CD4-positive, CD25-positive, alpha-beta regulatory T cell (primary cell): ENCODE measurements around the gene SNX33. TPM values are rescaled to one million over a fixed set of nuclear protein-coding genes. Genes with fewer than 3 reads are reported as not detected.
"Not testable (repeated sequence)": the region's sequence is repeated elsewhere in the genome, so short reads cannot be mapped to it uniquely, and the experiment has no call there.

Source experiments
- ATAC-seq, 2 donors: fragments of 150-1000 bp; cut with Tn5 transposase; one replicate each; pipeline ENCODE4 v1.10.0; 2021; ENCODE audit warnings: low read depth in 2 of 2, moderate number of reproducible peaks in 2 of 2, moderate library complexity in 1 of 2
- DNase-seq, 3 donors: peaks; one replicate each; pipeline versions ENCODE4 v3.0.0 to v3.0.0-alpha.2; 2012 to 2022; ENCODE audit warnings: mixed read lengths in 1 of 3
- H3K27ac ChIP-seq: one replicate; pipeline ENCODE4 v1.7.0; 2013; ENCODE audit warnings: mild to moderate bottlenecking, low read length; ENCODE audit not compliant: insufficient read depth, poor library complexity, severe bottlenecking
- H3K27me3 ChIP-seq: one replicate; pipeline ENCODE4 v1.7.0; 2013; ENCODE audit warnings: low read length; ENCODE audit not compliant: control insufficient read depth, insufficient read depth
- H3K36me3 ChIP-seq: one replicate; pipeline ENCODE4 v1.7.0; 2013; ENCODE audit warnings: mild to moderate bottlenecking, low read length, moderate library complexity; ENCODE audit not compliant: control insufficient read depth, insufficient read depth
- H3K4me1 ChIP-seq: 2 replicates; pipeline ENCODE4 v1.7.0; 2013; ENCODE audit warnings: mild to moderate bottlenecking, low read length; ENCODE audit not compliant: insufficient read depth, control insufficient read depth, poor library complexity, severe bottlenecking
- H3K4me3 ChIP-seq: one replicate; pipeline ENCODE4 v1.7.0; 2013; ENCODE audit warnings: low read depth, mild to moderate bottlenecking, low read length, moderate library complexity
- H3K9me3 ChIP-seq, 2 experiments: 1 replicate in 1 of 2; 2 replicates in 1 of 2; pipeline ENCODE4 v1.7.0; 2013; ENCODE audit warnings: low read length in 2 of 2, mild to moderate bottlenecking in 1 of 2, moderate library complexity in 1 of 2; ENCODE audit not compliant: control insufficient read depth in 2 of 2
- H3K27ac Mint-ChIP-seq, 3 donors: one replicate each; pipeline ENCODE4 v1.8.0; 2020 to 2022; ENCODE audit warnings: mild to moderate bottlenecking in 3 of 3, mixed read lengths in 3 of 3, moderate library complexity in 2 of 3
- H3K27me3 Mint-ChIP-seq: one replicate; pipeline ENCODE4 v1.8.0; 2022; ENCODE audit warnings: mild to moderate bottlenecking, mixed read lengths
- H3K36me3 Mint-ChIP-seq: one replicate; pipeline ENCODE4 v1.8.0; 2020; ENCODE audit warnings: mixed read lengths
- H3K4me1 Mint-ChIP-seq, 4 donors: one replicate each; pipeline ENCODE4 v1.8.0; 2020 to 2022; ENCODE audit warnings: mixed read lengths in 4 of 4, mild to moderate bottlenecking in 1 of 4
- H3K4me3 Mint-ChIP-seq, 4 donors: one replicate each; pipeline ENCODE4 v1.8.0; 2020 to 2022; ENCODE audit warnings: mild to moderate bottlenecking in 4 of 4, mixed read lengths in 4 of 4, moderate library complexity in 3 of 4
- H3K9me3 Mint-ChIP-seq, 7 donors: one replicate each; pipeline ENCODE4 v1.8.0; 2020 to 2022; ENCODE audit warnings: mixed read lengths in 7 of 7, mild to moderate bottlenecking in 3 of 7, moderate library complexity in 2 of 7
- polyA plus RNA-seq, 4 donors: library from polyadenylated mRNA; unstranded; fragments of 300-500 nt; fragmentation: Illumina TruSeq; gene quantifications; one replicate each; pipeline ENCODE4 v1.2.3, GENCODE V29; 2021
- total RNA-seq: library from RNA; stranded (reverse); gene quantifications from one replicate; pipeline ENCODE4 v1.2.3, GENCODE V29; 2022

Gene SNX33
- total and polyA plus RNA-seq, 5 donors from 2014 or later, result 0.03 to 2.1 (median 0.78) TPM

DNA sequence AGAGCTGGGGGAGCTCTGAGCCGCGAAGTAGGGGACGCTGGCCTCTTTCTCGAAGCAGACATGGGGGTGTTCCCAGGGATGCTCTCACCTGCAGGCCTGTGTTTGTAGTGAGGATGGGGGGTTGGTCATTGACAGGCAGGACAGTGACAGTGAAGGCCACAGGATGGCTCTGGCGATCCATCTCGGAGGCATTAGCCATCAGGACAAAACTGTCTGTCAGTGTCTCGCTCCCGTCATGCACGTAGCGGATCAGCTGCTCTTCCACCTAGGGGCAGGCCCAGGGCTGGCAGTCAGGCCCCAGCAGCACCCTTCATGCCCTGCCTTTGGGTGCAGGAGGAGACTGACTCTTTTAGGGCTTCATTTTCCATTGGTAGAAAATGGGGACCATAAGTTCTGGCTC, 36.9 kb downstream of the SNX33 start:
- Histone ChIP-seq H3K27me3 (no peaks in the 10 kb centered on the region), H3K4me3 (no peak overlapping the region), H3K27ac (no peak overlapping the region), H3K9me3 (no peaks in the 10 kb centered on the region), H3K36me3 (no peaks in the 10 kb centered on the region), H3K4me1 (peaks cover 4% of the 10 kb centered on the region)
- H3K27ac Mint-ChIP-seq, result peak overlapping the region in 1 of 3 donors; percentile 26
- H3K4me3 Mint-ChIP-seq, result no peak overlapping the region
- H3K27me3 Mint-ChIP-seq, result peaks cover 9% of the 10 kb centered on the region
- peaks cover 0 to 7% (median 3%) of the 10 kb centered on the region in 4 donors for H3K4me1 Mint-ChIP-seq
- no peaks in the 10 kb centered on the region for H3K9me3 Mint-ChIP-seq
- no peaks in the 10 kb centered on the region for H3K36me3 Mint-ChIP-seq
- DNase-seq, result no peak
- ATAC-seq, result no peak

- no peak for DNase-seq
- no peaks in the 10 kb centered on the region for H3K9me3 ChIP-seq
- no peak overlapping the region for H3K27ac ChIP-seq
- peaks cover 0 to 7% (median 3%) of the 10 kb centered on the region in 4 donors for H3K4me1 Mint-ChIP-seq
- H3K9me3 Mint-ChIP-seq, result no peaks in the 10 kb centered on the region
- no peaks in the 10 kb centered on the region for H3K36me3 Mint-ChIP-seq
- peaks cover 5% of the 10 kb centered on the region for H3K27me3 Mint-ChIP-seq
- no peaks in the 10 kb centered on the region for H3K36me3 ChIP-seq
- no peak overlapping the region for H3K4me3 Mint-ChIP-seq
- no peak for ATAC-seq
- no peak overlapping the region for H3K4me3 ChIP-seq
- H3K27me3 ChIP-seq, result no peaks in the 10 kb centered on the region
- peaks cover 4% of the 10 kb centered on the region for H3K4me1 ChIP-seq
- H3K27ac Mint-ChIP-seq, result no peak overlapping the region
Measured at GRCh38 chr15:75685195-75685594, 37.5 kb downstream of the SNX33 start.

DNA sequence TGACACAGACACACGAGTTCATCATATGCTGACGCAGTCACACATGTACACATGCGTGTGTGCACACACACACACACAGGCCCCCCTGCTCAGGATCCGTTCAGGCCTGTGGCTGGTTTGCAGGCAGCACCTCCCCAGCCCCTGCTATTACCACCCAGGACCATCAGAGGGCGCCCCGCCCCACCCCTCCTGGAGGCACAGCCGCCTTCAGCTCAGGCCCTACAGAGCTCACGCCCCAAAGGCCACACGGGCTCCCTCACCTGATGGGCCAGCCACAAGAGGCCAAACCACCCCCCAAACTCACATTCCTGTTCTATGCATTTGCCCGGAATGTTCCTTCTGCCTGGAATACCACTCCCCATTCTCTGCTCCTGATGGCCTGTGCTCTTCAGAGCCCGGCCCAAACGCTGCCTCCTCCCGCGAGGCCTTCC, 38.5 kb downstream of the SNX33 start:
- ATAC-seq, result peak; percentile 65 to 71
- H3K27me3 Mint-ChIP-seq, H3K36me3 Mint-ChIP-seq, H3K27me3 ChIP-seq, H3K4me1 Mint-ChIP-seq, H3K4me1 ChIP-seq, H3K36me3 ChIP-seq, H3K27ac Mint-ChIP-seq, H3K4me3 ChIP-seq, H3K4me3 Mint-ChIP-seq, H3K27ac ChIP-seq, H3K9me3 ChIP-seq, H3K9me3 Mint-ChIP-seq: not testable (repeated sequence)
- DNase-seq, result peak; percentile 58 to 70 (median 70)

DNA sequence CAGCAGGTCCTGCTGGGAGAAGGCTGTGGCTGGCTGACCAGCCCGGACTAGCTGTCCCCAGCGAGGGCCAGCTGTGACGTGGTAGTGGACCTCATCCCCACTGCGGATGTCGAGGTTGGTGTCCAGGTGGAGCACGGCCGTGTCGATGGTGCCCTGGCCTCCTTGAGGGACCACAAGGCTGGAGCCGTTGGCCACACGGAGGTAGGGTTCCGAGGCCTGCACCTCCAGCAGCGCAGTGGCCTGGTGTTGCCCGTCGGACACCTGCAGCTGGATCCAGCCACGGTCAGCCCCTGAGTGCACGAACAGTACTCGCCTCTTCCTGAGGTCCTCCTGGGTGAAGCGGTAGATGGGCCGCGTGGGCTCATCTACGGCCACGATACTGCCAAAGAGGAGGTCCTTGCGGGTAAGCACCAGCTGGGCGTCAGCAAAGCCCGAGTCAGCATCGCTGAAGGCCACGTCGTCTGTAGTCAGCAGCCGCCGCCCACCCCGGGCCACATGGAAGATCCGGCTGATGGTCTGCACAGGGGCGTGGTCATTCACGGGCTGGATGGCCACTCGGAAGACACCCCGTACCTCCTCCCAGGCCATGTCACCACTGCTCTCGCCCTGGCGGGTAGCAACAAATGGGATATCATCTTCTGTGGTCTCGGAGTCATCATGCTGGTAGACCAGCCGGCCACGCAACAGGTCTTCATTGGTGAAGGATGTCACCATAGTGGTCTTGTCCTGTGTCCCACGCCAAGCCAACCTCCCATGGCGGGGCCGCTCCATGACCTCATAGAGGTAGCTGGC, 40.0 kb downstream of the SNX33 start:
- peaks cover 0 to 7% (median 3%) of the 10 kb centered on the region in 4 donors for H3K4me1 Mint-ChIP-seq
- DNase-seq (no peak), ATAC-seq (no peak)
- H3K27ac Mint-ChIP-seq, result peak overlapping the region in 1 of 3 donors; percentile 23
- no peak overlapping the region for H3K4me3 Mint-ChIP-seq
- Histone ChIP-seq H3K4me3 (no peak overlapping the region), H3K27me3 (no peaks in the 10 kb centered on the region), H3K9me3 (no peaks in the 10 kb centered on the region), H3K27ac (no peak overlapping the region), H3K4me1 (peaks cover 4% of the 10 kb centered on the region), H3K36me3 (no peaks in the 10 kb centered on the region)
- H3K27me3 Mint-ChIP-seq, result peaks cover 9% of the 10 kb centered on the region
- H3K36me3 Mint-ChIP-seq, result peaks cover 4% of the 10 kb centered on the region
- H3K9me3 Mint-ChIP-seq, result no peaks in the 10 kb centered on the region

GRCh38 chr15:75688278-75688557, 40.5 kb downstream of the SNX33 start:
- Histone ChIP-seq H3K4me3 (no peak overlapping the region), H3K36me3 (no peaks in the 10 kb centered on the region), H3K27ac (no peak overlapping the region), H3K27me3 (no peaks in the 10 kb centered on the region), H3K9me3 (no peaks in the 10 kb centered on the region), H3K4me1 (peaks cover 4% of the 10 kb centered on the region)
- Mint-ChIP-seq H3K9me3 (no peaks in the 10 kb centered on the region), H3K27me3 (peaks cover 9% of the 10 kb centered on the region), H3K4me1 (peaks cover 0 to 7% (median 3%) of the 10 kb centered on the region in 4 donors), H3K36me3 (peaks cover 4% of the 10 kb centered on the region), H3K27ac (peak overlapping the region in 1 of 3 donors; percentile 23), H3K4me3 (no peak overlapping the region)
- DNase-seq (no peak), ATAC-seq (no peak)

GRCh38 chr15:75688831-75689230, 41.1 kb downstream of the SNX33 start:
- ATAC-seq, result no peak

DNA sequence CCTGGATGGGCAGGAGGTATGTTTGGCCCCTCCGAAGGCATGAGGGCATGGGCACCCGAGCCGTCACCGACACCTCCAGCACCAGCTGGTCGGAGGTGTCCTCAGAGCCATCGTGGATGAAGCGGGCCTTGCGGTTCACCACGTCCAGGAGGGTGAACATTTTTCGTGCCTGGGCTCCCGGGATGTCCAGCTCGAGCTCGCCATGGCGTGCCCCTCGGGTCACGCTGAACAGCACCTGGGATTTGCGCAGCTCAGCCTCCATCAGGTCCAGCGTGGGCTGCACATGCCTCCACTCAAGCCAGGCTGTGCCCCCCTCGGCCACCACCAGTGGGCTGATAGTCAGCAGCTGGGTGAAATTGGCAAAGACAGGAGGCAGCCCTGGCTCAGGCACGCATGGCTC, 41.7 kb downstream of the SNX33 start:
- not testable (repeated sequence) for H3K36me3 Mint-ChIP-seq, H3K4me3 ChIP-seq, H3K36me3 ChIP-seq, H3K4me3 Mint-ChIP-seq, ATAC-seq, H3K27ac ChIP-seq, DNase-seq, H3K4me1 Mint-ChIP-seq, H3K9me3 Mint-ChIP-seq, H3K9me3 ChIP-seq, H3K27me3 ChIP-seq, H3K4me1 ChIP-seq, H3K27ac Mint-ChIP-seq, H3K27me3 Mint-ChIP-seq

More at GRCh38 chr15:75688831-75689230, 41.1 kb downstream of the SNX33 start:
- no peak for DNase-seq
- H3K27ac Mint-ChIP-seq, result no peak overlapping the region
- H3K27me3 ChIP-seq, result no peaks in the 10 kb centered on the region
- H3K4me3 ChIP-seq, result no peak overlapping the region
- no peaks in the 10 kb centered on the region for H3K9me3 Mint-ChIP-seq
- H3K27ac ChIP-seq, result no peak overlapping the region
- peaks cover 0 to 6% (median 3%) of the 10 kb centered on the region in 4 donors for H3K4me1 Mint-ChIP-seq
- no peak overlapping the region for H3K4me3 Mint-ChIP-seq
- peaks cover 4% of the 10 kb centered on the region for H3K36me3 Mint-ChIP-seq
- peaks cover under 1% of the 10 kb centered on the region for H3K4me1 ChIP-seq
- H3K9me3 ChIP-seq, result no peaks in the 10 kb centered on the region
- peaks cover 9% of the 10 kb centered on the region for H3K27me3 Mint-ChIP-seq
- no peaks in the 10 kb centered on the region for H3K36me3 ChIP-seq

- DNase-seq, H3K36me3 ChIP-seq, H3K36me3 Mint-ChIP-seq, H3K27ac ChIP-seq, H3K27me3 Mint-ChIP-seq, ATAC-seq, H3K4me3 Mint-ChIP-seq, H3K4me3 ChIP-seq, H3K9me3 Mint-ChIP-seq, H3K9me3 ChIP-seq, H3K27me3 ChIP-seq: not testable (repeated sequence)
- peak overlapping the region in 1 of 3 donors; percentile 51 for H3K27ac Mint-ChIP-seq
- peaks cover 0 to 17% (median 9%) of the 10 kb centered on the region in 4 donors for H3K4me1 Mint-ChIP-seq
- H3K4me1 ChIP-seq, result peaks cover 12% of the 10 kb centered on the region
Measured at GRCh38 chr15:75692311-75692710, 44.6 kb downstream of the SNX33 start.
